ENCODE results near the gene HAPLN2. TPM values are rescaled to one million over a fixed set of nuclear protein-coding genes. Genes with fewer than 3 reads are reported as not detected.
A peak's percentile ranks its signal among the peaks of the same experiment; 100 is the strongest.

HAPLN2 gene
- 0.27 TPM in 1 of 2 replicates, not detected in the other for total RNA-seq (2022)
- Bru-seq, nascent RNA, result percentile 21 among the genes with signal in this experiment
- BruChase-seq, experiment 1, labeled RNA remaining after a 6-hour chase, result percentile 27 among the genes with signal in this experiment
- BruChase-seq, experiment 2, labeled RNA remaining after a 2-hour chase, result percentile 18 among the genes with signal in this experiment
- long read RNA-seq, result 0 reads

GRCh38 chr1:156618853-156619581 is at the start of gene HAPLN2:
Gene HAPLN2, plus strand, starts transcription at chr1:156619415. Its CDS starts 4,076 bp downstream, at chr1:156623491.
- peak; percentile 60 for TF ChIP-seq CTCF (IDR thresholded peaks at IDR 0.05; ENCODE audit: unreplicated experiment)
- no peak within 1 kb of the TSS for H3K27ac Mint-ChIP-seq (ENCODE audit: unreplicated experiment)
- intact Hi-C loops (cut with micrococcal nuclease; ENCODE audit: unreplicated experiment), result no loop called here
- DNase-seq, result peak; percentile 61
- no peaks in the 10 kb centered on the region for H3K9me3 Mint-ChIP-seq (ENCODE audit: low read depth, unreplicated experiment)
- CTCF ChIA-PET, result interaction anchor here (0.5 to 2.1 kb wide), 9 partner anchors 11 to 330 kb away, joined by 3 to 16 read pairs (median 4); partner anchors contain the start of genes NAXE and NES
- peaks cover 11% of the 10 kb centered on the region for H3K4me1 Mint-ChIP-seq (ENCODE audit: low read depth, unreplicated experiment)
- H3K36me3 Mint-ChIP-seq (ENCODE audit: insufficient read depth, unreplicated experiment), result peaks cover 5% of the 10 kb centered on the region
- peaks cover 73% of the 10 kb centered on the region for H3K27me3 Mint-ChIP-seq (ENCODE audit: unreplicated experiment)
- H3K4me3 Mint-ChIP-seq (ENCODE audit: low read depth, unreplicated experiment), result no peak within 1 kb of the TSS
- no TSS peak for BruUV-seq (replicated peaks)

- intact Hi-C loops (cut with micrococcal nuclease; ENCODE audit: unreplicated experiment), result loop anchor here (5.0 kb wide), 2 partner anchors 69 to 99 kb away; partner anchors contain the start of gene MEF2D
- BruUV-seq (replicated peaks), result no TSS peak
- peaks cover 47% of the 10 kb centered on the region for H3K36me3 Mint-ChIP-seq (ENCODE audit: insufficient read depth, unreplicated experiment)
- no peaks in the 10 kb centered on the region for H3K9me3 Mint-ChIP-seq (ENCODE audit: low read depth, unreplicated experiment)
- CTCF ChIA-PET, result interaction anchor here (0.5 to 1.7 kb wide), 8 partner anchors 11 to 215 kb away, joined by 3 to 18 read pairs (median 3); no protein-coding TSS in a partner anchor
- peaks cover 38% of the 10 kb centered on the region for H3K4me1 Mint-ChIP-seq (ENCODE audit: low read depth, unreplicated experiment)
- peak overlapping the region; percentile 92 for H3K4me3 Mint-ChIP-seq (ENCODE audit: low read depth, unreplicated experiment)
- H3K27me3 Mint-ChIP-seq (ENCODE audit: unreplicated experiment), result peaks cover 22% of the 10 kb centered on the region
- peak overlapping the region; percentile 80 for H3K27ac Mint-ChIP-seq (ENCODE audit: unreplicated experiment)
- no peak for TF ChIP-seq CTCF (IDR thresholded peaks at IDR 0.05; ENCODE audit: unreplicated experiment)
- peak; percentile 58 for DNase-seq
These were observed 47.9 kb upstream of the HAPLN2 start for GRCh38 chr1:156571261-156571852.

- TF ChIP-seq CTCF (IDR thresholded peaks at IDR 0.05; ENCODE audit: unreplicated experiment), result no peak
- H3K9me3 Mint-ChIP-seq (ENCODE audit: low read depth, unreplicated experiment), result no peaks in the 10 kb centered on the region
- H3K27me3 Mint-ChIP-seq (ENCODE audit: unreplicated experiment), result peaks cover 22% of the 10 kb centered on the region
- peak within 1 kb of the TSS; percentile 80 for H3K27ac Mint-ChIP-seq (ENCODE audit: unreplicated experiment)
- intact Hi-C loops (cut with micrococcal nuclease; ENCODE audit: unreplicated experiment), result loop anchor here (5.0 kb wide), 2 partner anchors 70 to 100 kb away; partner anchors contain the start of gene MEF2D
- peaks cover 38% of the 10 kb centered on the region for H3K4me1 Mint-ChIP-seq (ENCODE audit: low read depth, unreplicated experiment)
- H3K36me3 Mint-ChIP-seq (ENCODE audit: insufficient read depth, unreplicated experiment), result peaks cover 44% of the 10 kb centered on the region
- DNase-seq, result peak; percentile 95
- peak within 1 kb of the TSS; percentile 92 for H3K4me3 Mint-ChIP-seq (ENCODE audit: low read depth, unreplicated experiment)
- CTCF ChIA-PET, result interaction anchor here (1.0 to 1.7 kb wide), 4 partner anchors 69 to 216 kb away, joined by 3 to 18 read pairs (median 4); no protein-coding TSS in a partner anchor
- BruUV-seq (replicated peaks), result TSS peak; percentile 100
These were observed 47.1 kb upstream of the HAPLN2 start, which contains the start of gene IQGAP3 for GRCh38 chr1:156571919-156572662. Gene IQGAP3, minus strand, starts transcription at chr1:156572565. Its CDS starts 36 bp downstream, at chr1:156572529.

GRCh38 chr1:156572663-156573018 is 46.6 kb upstream of the HAPLN2 start:
- H3K36me3 Mint-ChIP-seq (ENCODE audit: insufficient read depth, unreplicated experiment), result peaks cover 39% of the 10 kb centered on the region
- H3K27ac Mint-ChIP-seq (ENCODE audit: unreplicated experiment), result peak overlapping the region; percentile 80
- CTCF ChIA-PET, result no interaction called here
- peaks cover 22% of the 10 kb centered on the region for H3K27me3 Mint-ChIP-seq (ENCODE audit: unreplicated experiment)
- no peak for TF ChIP-seq CTCF (IDR thresholded peaks at IDR 0.05; ENCODE audit: unreplicated experiment)
- no TSS peak for BruUV-seq (replicated peaks)
- H3K4me1 Mint-ChIP-seq (ENCODE audit: low read depth, unreplicated experiment), result peaks cover 38% of the 10 kb centered on the region
- DNase-seq, result no peak
- intact Hi-C loops (cut with micrococcal nuclease; ENCODE audit: unreplicated experiment), result loop anchor here (5.0 kb wide), 2 partner anchors 70 to 100 kb away; partner anchors contain the start of gene MEF2D
- peak overlapping the region; percentile 92 for H3K4me3 Mint-ChIP-seq (ENCODE audit: low read depth, unreplicated experiment)
- H3K9me3 Mint-ChIP-seq (ENCODE audit: low read depth, unreplicated experiment), result no peaks in the 10 kb centered on the region

Data from Calu3 (cell line).